Thymus (tissue), 11 donors: ENCODE measurements around the gene GSTO2. TPM values are rescaled to one million over a fixed set of nuclear protein-coding genes. Genes with fewer than 3 reads are reported as not detected.

ENCODE experiments used
- DNase-seq, 9 donors: peaks; one replicate each; pipeline ENCODE4 v3.0.0-alpha.2; 2013; ENCODE audit warnings: low spot score in 9 of 9, low read depth in 6 of 9, missing footprints in 1 of 9
- H3K27ac ChIP-seq, 2 donors: one replicate each; pipeline ENCODE4 v1.5.1; 2013; ENCODE audit warnings: control low read depth in 1 of 2, low read depth in 1 of 2, low read length in 1 of 2, mild to moderate bottlenecking in 1 of 2, moderate library complexity in 1 of 2
- H3K27me3 ChIP-seq, 2 donors: one replicate each; pipeline ENCODE4 v1.5.1; 2013; ENCODE audit warnings: low read length in 1 of 2; ENCODE audit not compliant: control insufficient read depth in 2 of 2, insufficient read depth in 1 of 2
- H3K36me3 ChIP-seq, 2 donors: one replicate each; pipeline ENCODE4 v1.5.1; 2013; ENCODE audit warnings: low read length in 1 of 2, mild to moderate bottlenecking in 1 of 2, moderate library complexity in 1 of 2; ENCODE audit not compliant: control insufficient read depth in 2 of 2, insufficient read depth in 2 of 2
- H3K4me1 ChIP-seq, 2 donors: one replicate each; pipeline ENCODE4 v1.5.1; 2013; ENCODE audit warnings: low read length in 2 of 2; ENCODE audit not compliant: control insufficient read depth in 2 of 2, insufficient read depth in 2 of 2
- H3K4me3 ChIP-seq, 2 donors: one replicate each; pipeline ENCODE4 v1.5.1; 2013; ENCODE audit warnings: low read length in 2 of 2, control low read depth in 1 of 2, mild to moderate bottlenecking in 1 of 2
- H3K9me3 ChIP-seq, 2 donors: one replicate each; pipeline ENCODE4 v1.5.1; 2013; ENCODE audit warnings: low read length in 1 of 2, mild to moderate bottlenecking in 1 of 2; ENCODE audit not compliant: control insufficient read depth in 2 of 2, insufficient read depth in 1 of 2
- WGBS: extraction: QIAGEN DNeasy Blood & Tissue Kit; methylation state at CpG from one replicate; pipeline ENCODE4 v1.1.7; 2013; 5-methylcytosine and 5-hydroxymethylcytosine counted together
- polyA plus RNA-seq: library from polyadenylated mRNA; stranded (reverse); fragments of 200-250 nt; gene quantifications from one replicate; pipeline ENCODE4 v1.2.3, GENCODE V29; 2013
- total RNA-seq: library from RNA; stranded (reverse); fragments of 120-200 nt; gene quantifications from one replicate; pipeline ENCODE4 v1.2.4, GENCODE V29; 2013
- donor health status: healthy.

GSTO2 gene
- total and polyA plus RNA-seq, 2 donors, result 5.6 to 16.1 TPM

DNA sequence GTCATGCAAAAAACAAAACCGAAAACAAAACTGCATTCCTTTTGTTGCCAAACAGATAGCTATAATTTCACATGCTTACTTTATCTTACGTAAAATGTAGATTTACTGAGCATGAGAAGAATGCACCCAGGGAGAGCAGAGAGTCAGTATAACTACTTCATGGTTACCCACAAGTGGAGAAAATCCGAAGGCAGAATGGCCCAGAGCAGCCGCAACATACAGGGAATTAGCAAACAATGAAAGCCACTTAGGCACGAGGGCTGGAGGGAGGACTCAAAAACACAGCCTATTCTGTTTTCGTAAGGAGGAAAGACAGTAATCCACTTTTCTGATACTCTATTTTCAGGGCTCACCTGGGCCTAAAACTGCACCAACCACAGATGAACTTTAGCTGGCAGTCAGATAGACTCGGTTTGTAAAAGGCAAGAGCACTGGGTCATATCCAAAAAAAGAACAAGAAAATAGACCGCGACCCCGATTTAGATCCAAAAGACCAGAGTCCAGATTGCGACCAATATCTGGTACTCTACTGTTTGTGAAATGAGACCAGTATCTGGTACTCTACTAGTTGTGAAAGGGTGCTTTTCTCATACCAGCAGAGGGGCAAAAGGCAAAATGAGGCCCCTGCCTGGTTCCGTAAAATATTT, 68.0 kb downstream of the GSTO2 start:
- WGBS, result 31% methylated on average over 12 of the region's 12 CpGs
- no peak for DNase-seq
- H3K4me1 ChIP-seq, result peaks cover 23 to 73% of the 10 kb centered on the region in 2 donors
- peak overlapping the region; percentile 46 to 93 for H3K27ac ChIP-seq
- no peaks in the 10 kb centered on the region for H3K9me3 ChIP-seq
- H3K27me3 ChIP-seq, result no peaks in the 10 kb centered on the region
- H3K36me3 ChIP-seq, result peaks cover 0 to 11% of the 10 kb centered on the region in 2 donors
- peak overlapping the region; percentile 87 to 96 for H3K4me3 ChIP-seq

GRCh38 chr10:104337521-104337984, 68.6 kb downstream of the GSTO2 start:
- peak in 1 of 9 donors; percentile 63 for DNase-seq
- no peaks in the 10 kb centered on the region for H3K27me3 ChIP-seq
- H3K36me3 ChIP-seq, result peaks cover 0 to 11% of the 10 kb centered on the region in 2 donors
- peak overlapping the region; percentile 87 to 96 for H3K4me3 ChIP-seq
- under 1% methylated on average over 23 of the region's 23 CpGs for WGBS
- peak overlapping the region; percentile 93 to 98 for H3K27ac ChIP-seq
- no peaks in the 10 kb centered on the region for H3K9me3 ChIP-seq
- H3K4me1 ChIP-seq, result peaks cover 23 to 67% of the 10 kb centered on the region in 2 donors

- Histone ChIP-seq H3K36me3 (peaks cover 0 to 11% of the 10 kb centered on the region in 2 donors), H3K9me3 (no peaks in the 10 kb centered on the region), H3K4me1 (peaks cover 19 to 61% of the 10 kb centered on the region in 2 donors), H3K27ac (peak within 1 kb of the TSS; percentile 93 to 98), H3K4me3 (peak within 1 kb of the TSS; percentile 87 to 96), H3K27me3 (no peaks in the 10 kb centered on the region)
- peak in 7 of 9 donors; percentile 72 to 93 (median 79) for DNase-seq
- under 1% methylated on average over 70 of the region's 70 CpGs for WGBS
Observed at GRCh38 chr10:104337985-104338735, 69.2 kb downstream of the GSTO2 start, which contains the start of gene ITPRIP. TSS of gene ITPRIP (minus strand) at chr10:104338465. CDS start at chr10:104316051, 22,414 bp downstream.

DNA sequence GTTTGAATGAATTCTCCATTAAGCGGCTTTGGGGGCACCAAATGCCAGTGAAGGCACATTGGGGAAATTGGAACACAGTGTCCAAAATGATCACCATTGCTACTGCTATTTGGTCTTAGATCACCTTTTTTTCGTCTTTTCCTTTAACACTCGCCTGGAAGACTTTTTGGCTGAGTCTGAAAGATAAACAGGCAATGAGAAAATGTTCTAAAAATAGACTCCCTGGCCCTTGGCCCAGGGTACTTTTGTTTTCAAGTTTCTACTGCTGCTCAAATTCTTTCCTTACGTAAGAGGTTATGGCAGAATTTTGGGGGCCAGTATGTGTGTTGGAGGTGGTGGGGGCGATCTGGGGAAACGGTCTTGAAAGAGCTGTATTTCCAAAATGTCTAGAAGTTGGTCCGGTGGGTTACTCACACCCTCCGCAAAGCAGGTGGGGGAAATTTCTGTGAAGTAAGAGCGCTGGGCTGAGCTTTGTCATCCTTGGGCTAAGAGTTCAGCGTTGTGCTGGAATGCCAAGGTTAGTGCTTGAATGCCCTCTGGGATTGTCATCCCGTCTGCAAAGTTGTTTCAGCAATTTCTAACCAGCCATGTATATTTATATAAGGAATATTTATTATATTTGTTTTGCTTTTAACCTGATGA, 70.6 kb downstream of the GSTO2 start:
- WGBS, result 39% methylated on average over 11 of the region's 11 CpGs
- H3K27ac ChIP-seq, result peak overlapping the region; percentile 68 to 93
- H3K4me3 ChIP-seq, result peak overlapping the region; percentile 87 to 96
- H3K9me3 ChIP-seq, result no peaks in the 10 kb centered on the region
- H3K4me1 ChIP-seq, result peaks cover 15 to 46% of the 10 kb centered on the region in 2 donors
- no peaks in the 10 kb centered on the region for H3K27me3 ChIP-seq
- H3K36me3 ChIP-seq, result peaks cover 0 to 5% of the 10 kb centered on the region in 2 donors
- no peak for DNase-seq

DNA sequence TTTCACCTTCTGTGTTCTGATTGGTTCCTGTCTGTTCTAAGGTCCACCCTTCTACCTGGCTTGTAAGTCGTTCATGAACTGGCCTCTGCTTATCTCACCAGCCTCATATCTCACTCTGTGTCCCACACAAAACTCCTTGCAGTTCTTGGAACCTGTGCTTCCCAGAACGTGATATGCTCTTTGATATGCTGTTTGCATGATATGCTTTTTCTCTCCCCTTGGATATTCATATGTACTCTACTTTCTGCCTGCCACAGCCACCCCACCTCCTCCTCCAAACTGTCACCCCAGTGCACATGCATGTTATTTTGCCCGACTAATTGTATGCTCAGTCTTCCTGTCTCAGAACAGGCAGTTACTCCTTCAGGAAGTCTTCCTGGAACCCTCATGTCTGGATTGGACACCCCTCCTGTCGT, 71.1 kb downstream of the GSTO2 start:
- H3K9me3 ChIP-seq, result no peaks in the 10 kb centered on the region
- H3K27ac ChIP-seq, result no peak overlapping the region
- H3K36me3 ChIP-seq, result peaks cover 0 to 3% of the 10 kb centered on the region in 2 donors
- no peaks in the 10 kb centered on the region for H3K27me3 ChIP-seq
- DNase-seq, result no peak
- WGBS, result 35% methylated on average over 4 of the region's 4 CpGs
- peaks cover 15 to 42% of the 10 kb centered on the region in 2 donors for H3K4me1 ChIP-seq
- no peak overlapping the region for H3K4me3 ChIP-seq

- peaks cover 0 to 3% of the 10 kb centered on the region in 2 donors for H3K36me3 ChIP-seq
- H3K4me1 ChIP-seq, result peaks cover 15 to 37% of the 10 kb centered on the region in 2 donors
- no peaks in the 10 kb centered on the region for H3K27me3 ChIP-seq
- no peak for DNase-seq
- H3K27ac ChIP-seq, result no peak overlapping the region
- H3K9me3 ChIP-seq, result no peaks in the 10 kb centered on the region
- no peak overlapping the region for H3K4me3 ChIP-seq
- 86% methylated on average over 4 of the region's 4 CpGs for WGBS
Observed at GRCh38 chr10:104340641-104341040, 71.7 kb downstream of the GSTO2 start.

DNA sequence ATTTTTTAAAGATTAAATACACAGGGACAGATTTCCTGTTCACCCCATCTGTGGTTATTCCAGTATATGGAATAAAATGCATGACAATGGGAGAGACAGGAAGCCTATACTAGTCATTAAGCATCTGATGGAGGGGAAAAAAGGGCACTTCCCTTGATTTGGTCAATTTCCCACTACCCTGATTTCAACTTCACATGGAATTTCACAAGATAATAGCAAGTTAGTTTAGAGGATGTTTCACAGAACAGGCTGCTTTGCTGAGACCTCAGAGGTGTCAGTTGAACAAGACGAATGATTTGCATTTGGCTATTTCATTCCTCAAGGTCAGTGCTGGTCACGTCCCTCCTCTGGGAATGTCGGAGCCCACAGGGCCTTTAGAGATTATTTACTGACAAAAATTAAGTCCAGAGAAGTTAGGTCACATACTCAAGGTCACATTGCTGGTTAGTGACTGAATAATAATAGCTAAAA, 74.0 kb downstream of the GSTO2 start:
- WGBS, result 98% methylated on average over 3 of the region's 3 CpGs
- no peaks in the 10 kb centered on the region for H3K36me3 ChIP-seq
- H3K27ac ChIP-seq, result no peak overlapping the region
- H3K4me1 ChIP-seq, result peaks cover 5 to 24% of the 10 kb centered on the region in 2 donors
- no peak overlapping the region for H3K4me3 ChIP-seq
- no peak for DNase-seq
- no peaks in the 10 kb centered on the region for H3K27me3 ChIP-seq
- no peaks in the 10 kb centered on the region for H3K9me3 ChIP-seq

DNA sequence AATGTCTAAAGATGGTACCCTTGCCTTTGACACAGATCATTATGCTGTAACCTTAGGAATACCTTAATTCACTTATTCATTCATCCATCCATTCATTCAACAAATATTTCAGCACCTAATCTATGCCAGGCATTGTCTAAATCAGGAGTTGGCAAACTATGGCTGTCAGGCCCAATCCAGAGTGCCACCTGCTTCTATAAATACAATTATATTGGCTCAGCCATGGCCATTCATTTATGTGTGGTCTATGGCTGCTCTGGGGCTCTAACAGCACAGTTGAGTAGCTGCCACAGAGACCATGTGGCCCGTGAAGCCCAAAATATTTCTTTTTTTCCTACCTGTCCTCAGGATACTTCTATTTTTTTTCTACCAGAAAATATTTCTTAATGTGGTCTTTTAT, 75.2 kb downstream of the GSTO2 start:
- H3K27ac ChIP-seq, result no peak overlapping the region
- H3K9me3 ChIP-seq, result no peaks in the 10 kb centered on the region
- no peak overlapping the region for H3K4me3 ChIP-seq
- H3K4me1 ChIP-seq, result peaks cover 5 to 19% of the 10 kb centered on the region in 2 donors
- 96% methylated on average over 1 of the region's 1 CpG for WGBS
- H3K36me3 ChIP-seq, result no peaks in the 10 kb centered on the region
- DNase-seq, result no peak
- H3K27me3 ChIP-seq, result no peaks in the 10 kb centered on the region
